GM18951 (cell line): ENCODE data around the gene FRAT2.

Experiments
- POLR2A ChIP-seq: IDR thresholded peaks from 4 replicates; pipeline ENCODE4 v1.6.1; 2011; ENCODE audit warnings: mild to moderate bottlenecking; ENCODE audit not compliant: insufficient read length, insufficient read depth; ENCODE audit errors: extremely low read depth
- in situ Hi-C: fragments of 300-500 bp; cut with MboI; formaldehyde crosslinking; loops from one replicate; pipeline ENCODE4 v1.12.0; 2022; ENCODE audit warnings: low sequenced_read_pairs, mixed read lengths, inconsistent platforms; ENCODE audit not compliant: unreplicated experiment

FRAT2 gene

DNA sequence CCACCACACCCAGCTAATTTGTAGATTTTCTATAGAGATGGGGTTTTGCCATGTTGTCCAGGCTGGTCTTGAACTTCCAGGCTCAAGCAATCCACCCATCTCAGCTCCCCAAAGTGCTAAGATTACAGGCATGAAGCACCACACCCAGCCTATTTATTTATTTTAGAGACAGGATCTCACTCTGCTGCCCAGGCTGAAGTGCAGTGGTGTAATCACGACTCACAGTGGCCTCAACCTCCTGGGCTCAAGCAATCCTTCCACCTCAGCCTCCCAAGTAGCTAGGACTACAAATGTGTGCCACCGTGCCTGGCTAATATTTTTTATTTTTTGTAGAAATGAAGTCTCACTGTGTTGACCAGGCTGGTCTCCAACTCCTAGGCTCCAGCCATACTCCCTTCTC, 6.9 kb upstream of the FRAT2 start:
- in situ Hi-C loops = no loop called here
- TF ChIP-seq POLR2A = no peak

DNA sequence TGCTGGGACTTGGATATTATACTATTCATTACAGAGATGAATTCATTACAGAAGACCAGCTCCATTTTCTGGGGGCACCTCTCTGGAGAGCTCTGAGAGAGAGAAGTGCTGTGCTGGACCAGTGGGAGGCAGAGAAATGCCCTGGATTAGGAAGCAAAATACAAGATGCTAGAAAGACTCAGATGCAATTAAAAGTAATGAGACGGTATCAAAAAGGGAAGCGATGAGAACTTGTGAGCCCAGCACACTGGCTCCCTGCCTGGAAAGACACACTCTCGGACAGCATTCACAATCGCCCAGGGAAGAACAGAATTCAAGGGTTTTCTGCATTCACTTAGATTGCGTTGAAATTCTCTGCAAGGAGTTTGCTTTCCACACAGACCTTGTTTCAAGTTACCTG, 3.5 kb upstream of the FRAT2 start:
- in situ Hi-C loops = no loop called here
- TF ChIP-seq POLR2A = no peak

DNA sequence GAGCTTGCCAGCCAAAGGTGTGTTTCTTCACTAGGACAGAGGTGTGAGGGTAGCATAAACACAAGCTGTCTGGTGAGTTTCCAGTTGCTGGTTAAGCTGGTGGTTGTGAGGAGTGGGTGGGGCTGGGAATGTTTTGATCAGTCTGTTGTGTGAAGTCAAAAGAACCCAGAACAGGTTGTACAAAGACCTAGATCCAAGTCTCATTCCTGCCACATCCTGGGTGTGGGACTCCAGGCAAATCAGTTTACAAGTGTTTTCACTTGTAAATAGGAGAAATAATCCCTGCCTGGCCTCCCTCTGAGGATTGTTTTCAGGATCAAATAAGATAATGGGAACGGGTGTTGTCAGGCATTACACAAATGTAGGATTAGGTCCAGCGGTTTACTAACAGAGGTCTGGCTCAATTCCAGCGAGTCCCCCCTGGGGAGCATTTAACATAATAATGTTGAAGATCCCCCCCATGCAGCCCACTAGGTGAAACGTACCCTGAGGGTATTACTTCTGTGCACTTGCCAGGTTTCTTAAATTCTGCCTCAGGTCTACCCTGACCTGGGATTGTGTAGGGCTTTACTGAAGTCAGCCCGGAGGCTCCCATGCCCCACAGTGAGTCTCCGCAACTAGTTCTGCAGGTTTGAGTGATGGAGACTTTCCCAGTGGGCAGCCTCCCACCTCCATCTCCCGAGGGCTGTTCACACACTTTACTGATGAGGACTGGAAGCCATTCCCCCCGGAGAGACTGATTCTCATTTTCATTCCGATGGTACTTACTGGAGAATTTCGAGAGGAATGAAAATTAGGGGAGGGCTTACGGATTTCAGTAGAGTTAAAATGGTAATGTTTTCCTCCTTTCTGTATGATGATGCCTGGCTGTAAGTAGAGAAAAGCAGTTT, 2.7 kb upstream of the FRAT2 start:
- in situ Hi-C loops = no loop called here
- TF ChIP-seq POLR2A = no peak

DNA sequence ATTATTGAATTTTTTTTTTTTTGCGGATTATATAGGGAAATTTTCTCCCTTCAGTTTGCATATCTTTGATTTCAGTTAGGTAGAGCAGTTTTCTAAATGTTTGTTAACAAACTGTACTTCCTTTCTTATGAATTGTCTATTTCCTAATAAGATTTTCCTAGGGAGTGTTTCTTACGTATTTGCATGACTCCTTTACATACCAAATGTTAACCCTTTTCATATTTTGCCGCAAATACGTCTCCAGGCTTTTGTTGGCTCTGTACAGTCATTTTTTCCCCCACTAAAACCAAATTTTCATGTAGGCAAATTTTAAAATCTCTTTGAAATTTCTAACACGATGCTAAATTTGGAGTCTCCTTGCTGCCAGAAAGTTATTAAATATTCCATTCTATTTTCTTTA, 1.9 kb upstream of the FRAT2 start:
- in situ Hi-C loops = no loop called here
- TF ChIP-seq POLR2A = no peak

DNA sequence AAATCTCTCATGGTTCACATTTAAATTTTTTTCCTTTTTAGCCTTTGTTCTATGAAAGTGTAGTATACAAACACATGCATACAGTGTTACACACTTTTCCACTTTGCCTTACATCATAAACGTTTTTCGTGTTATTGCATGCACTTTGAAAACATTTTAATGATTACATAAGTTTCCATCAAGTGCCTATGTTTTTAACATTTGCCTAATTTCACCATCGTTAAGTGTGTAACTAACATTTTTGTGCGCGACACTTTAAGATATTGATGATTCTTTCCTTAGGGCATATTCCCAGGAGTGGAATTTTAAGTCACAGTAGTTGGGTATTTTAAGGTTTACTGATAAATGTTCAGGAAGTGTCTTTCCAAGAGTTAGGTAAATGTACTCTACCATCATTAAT, 1.5 kb upstream of the FRAT2 start:
- TF ChIP-seq POLR2A = no peak
- in situ Hi-C loops = no loop called here

DNA sequence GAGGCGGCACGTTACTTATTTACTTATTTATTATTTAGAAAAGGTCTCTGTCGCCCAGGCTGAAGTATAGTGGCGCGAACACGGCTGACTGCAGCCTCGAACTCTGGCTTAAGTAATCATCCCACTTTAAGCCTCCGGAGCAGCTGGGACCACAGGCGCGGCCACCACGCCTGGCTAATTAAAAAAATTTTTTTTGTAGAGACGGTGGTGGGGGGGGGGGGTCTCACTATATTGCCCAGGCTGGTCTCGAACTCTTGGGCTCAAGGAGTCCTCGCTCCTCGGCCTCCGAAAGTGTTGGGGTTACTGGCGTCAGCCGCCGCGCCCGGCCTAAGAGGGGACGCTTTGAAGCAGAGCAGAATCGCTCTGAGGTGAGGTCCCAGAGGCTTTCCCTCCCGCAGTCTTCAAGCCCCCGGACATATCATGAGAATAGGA, 675 bp upstream of the FRAT2 start:
- in situ Hi-C loops = no loop called here
- TF ChIP-seq POLR2A = no peak

DNA sequence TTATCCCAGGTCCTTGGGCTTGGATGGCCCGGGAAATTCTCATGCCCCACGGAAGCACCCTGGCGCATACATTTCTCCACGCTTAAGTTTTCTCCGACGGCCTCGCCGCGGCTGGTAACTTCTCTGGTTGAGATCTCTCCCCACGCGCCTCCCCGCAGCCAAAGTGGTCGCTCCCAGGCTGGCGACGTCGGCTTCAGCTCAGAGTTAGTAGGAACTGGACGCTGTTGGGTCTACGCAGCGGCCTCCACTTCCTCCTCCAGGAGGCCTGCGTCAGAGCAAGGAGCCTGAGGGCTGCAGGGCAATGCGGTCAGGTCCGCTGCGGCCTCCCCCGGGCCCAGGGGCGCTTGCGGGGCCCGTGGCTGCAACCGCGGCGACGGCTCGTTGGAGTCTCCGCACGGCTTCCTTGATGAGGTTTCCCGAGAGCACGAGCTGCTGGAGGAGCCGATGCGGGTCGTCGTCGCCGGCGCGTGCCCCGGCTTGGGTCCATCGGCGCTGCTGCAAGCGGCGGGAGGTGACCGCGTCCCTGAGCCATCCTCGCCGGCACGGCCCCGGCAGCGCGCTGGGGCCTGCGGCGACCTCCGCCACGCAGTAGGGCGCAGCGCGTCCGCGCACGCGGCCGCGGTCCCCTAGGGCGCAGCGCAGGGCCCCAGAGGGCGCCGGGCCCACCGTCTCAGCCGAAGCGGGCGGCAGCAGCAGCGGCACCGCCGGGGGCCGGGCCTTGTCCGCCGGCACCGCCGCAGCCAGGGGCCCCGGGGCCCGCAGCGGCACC, 744 bp downstream of the FRAT2 start:
- TF ChIP-seq POLR2A = no peak
- in situ Hi-C loops = no loop called here

DNA sequence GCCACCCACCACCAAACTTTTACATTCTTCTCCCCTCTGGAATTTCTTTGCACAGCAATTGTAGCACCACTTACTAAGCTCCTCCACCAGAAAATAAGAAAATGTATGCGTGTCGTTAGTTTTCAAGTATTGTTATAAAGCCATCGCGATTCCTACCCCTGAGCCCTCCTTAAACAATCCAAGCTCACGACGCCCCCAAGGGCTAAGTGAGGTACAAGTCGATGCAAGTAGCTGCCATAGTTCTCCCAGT, 1.3 kb downstream of the FRAT2 start:
- no peak for TF ChIP-seq POLR2A
- in situ Hi-C loops = no loop called here

DNA sequence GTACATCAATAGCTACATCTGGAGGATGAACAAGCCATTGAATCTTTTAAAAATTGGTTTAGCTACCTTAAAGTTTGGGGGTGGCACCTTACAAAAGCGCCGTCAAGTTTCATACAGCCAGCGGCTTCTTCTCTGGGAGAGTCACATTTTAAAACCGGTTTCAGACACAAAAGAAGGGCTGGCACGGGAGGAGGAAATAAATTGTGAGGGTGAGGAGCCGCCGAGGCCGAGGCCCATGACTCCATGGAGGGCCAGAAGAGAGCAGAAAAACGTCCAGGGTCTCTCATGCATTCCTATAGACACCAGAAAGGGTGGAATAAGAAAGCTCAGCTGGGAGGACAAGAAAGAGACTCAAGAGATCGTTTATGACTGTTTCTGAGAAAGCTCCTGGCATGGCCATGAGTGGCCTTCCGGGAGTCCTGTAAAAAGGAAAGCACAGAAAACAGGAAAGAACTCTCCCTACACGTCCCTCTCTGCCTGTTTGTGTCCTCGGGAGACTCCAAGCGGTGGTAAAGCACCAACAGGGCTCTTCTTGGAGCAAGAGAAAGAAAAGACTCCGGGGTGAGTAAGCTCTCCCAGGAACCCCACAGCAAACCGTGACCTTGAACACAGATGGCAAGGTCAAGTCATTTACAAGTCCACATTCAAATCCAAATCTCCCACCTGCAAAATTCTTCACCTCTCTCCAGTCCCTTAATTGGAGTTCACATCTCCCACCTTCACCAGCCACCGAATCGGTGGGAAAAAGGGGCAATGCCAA, 1.8 kb downstream of the FRAT2 start:
- in situ Hi-C loops = no loop called here

DNA sequence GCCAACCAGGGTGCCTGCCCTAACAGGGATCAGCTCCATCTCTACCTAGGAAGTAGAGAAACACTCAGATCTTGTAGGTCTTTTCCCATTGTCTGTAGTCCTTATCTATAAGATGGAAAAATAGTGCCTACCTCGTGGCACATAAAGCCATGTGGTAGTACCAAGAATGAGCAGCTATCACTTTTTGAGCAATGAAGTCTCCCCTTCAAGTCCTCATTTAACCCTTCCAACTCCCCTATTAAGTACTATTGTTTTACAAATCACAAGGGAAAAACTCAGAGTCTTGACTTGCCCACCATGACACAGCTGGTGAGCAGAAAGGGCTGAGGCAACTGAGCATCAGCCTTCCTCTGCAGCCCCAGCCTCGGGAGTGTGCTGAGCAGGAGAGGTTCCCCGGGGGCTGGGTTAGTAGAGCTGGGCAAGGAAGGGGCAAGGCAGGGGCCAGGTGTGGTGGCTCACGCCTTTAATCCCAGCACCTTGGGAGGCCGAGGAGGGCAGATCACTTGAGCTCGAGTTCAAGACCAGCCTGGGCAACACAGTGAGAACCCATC, 3.3 kb downstream of the FRAT2 start:
- TF ChIP-seq POLR2A = no peak
- in situ Hi-C loops = no loop called here

More for the DNA sequence above, 1.8 kb downstream of the FRAT2 start:
- TF ChIP-seq POLR2A = no peak

DNA sequence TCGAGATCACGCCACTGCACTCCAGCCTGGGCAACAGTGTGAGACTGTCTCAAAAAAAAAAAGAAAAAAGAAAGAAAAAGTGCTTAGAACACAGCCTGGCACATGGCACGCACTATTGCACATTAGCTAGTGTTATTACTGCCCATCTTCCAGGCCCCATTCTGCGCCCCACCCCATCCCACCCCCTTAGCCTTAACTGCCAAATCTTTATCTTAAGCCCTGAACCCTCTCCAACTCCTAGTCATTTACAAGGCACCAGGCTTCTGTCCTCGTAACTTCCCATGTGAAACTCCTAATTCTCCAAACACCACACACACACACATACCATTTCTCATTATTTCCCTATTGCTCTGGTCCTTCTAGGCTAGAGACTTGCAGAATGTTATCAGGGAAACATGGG, 4.8 kb downstream of the FRAT2 start:
- no peak for TF ChIP-seq POLR2A
- in situ Hi-C loops = no loop called here

DNA sequence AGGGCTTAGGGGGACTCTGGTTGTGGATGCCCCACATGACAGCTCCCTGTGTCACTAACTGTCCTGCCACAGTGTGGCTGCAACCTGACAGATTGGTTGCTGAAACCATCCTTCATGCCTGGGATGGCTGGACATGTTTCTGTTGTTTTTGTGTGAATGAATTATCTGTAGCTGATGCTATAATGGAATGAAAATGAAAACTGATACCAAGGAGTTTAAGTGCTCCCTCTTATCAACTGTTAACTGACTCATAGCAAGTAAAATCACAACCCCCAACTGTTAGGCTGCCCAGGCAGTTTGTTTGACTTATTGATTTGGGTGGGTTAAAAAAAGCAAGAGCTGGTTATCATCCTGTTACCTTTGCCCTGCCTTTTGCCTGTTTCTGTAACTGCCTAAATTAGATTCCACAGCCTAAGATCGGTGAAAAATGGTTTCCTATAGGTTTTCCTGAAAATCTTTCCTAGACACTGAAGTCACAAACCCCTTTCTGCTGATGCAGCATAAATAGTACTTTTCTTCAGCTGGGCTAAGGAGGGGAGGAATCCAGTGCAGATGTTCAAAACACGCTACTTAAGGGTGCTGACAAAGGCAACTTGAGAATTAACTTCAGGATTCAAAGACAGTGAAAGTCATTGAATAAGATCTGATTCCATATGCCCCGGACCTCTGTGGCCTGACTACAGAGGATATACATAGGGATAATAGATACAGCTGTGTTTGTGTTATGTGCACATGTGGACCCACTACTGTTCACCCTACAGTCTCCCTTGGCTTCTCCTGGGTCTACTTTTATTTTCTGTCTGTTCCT, 5.7 kb downstream of the FRAT2 start:
- in situ Hi-C loops = no loop called here
- no peak for TF ChIP-seq POLR2A

DNA sequence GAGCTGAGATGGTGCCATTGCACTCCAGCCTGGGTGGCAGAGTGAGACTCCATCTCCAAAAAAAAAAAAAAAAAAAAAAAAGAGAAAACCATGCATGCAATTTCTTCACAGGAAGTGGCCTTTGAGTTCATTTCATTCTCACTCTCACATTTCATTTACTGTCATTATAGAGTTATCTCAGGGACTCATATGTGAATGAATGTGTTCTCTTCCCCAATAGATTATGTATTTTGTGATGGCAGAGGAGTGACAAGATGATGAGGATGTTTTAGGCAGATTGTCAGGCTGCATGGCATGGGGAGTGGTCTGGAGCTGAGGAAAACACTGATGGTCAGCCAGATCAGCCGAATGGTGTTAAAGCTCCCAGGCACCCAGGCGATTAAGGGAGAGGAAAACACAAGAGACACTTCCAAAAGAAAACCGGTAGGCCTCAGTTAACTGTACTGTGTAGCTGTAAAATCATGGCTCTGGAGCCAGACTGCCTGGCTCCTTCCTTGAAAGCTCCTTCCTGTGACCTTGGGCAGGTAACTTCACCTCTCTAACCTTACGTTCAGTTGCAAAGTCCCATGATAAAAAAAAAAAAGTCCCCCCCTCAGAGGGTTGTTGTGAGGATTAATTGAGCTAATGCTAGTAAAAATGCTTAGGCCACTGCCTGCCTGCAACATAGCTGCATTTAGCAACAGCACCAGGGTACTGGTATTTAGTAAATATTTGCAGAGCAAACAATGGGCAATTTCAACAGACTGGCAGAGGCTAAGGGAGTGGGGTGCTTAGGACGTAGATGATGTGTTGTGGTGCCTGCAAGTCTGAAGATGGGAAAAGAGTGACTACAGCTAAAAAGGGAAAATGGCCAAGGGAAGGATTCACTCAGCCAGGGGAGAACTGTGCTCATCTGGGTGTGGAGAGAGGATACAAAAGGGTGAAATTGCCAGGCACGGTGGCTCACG, 6.9 kb downstream of the FRAT2 start:
- in situ Hi-C loops = no loop called here
- TF ChIP-seq POLR2A = no peak
